Measurements from ENCODE around the gene EXD3. TPM values are rescaled to one million over a fixed set of nuclear protein-coding genes. Genes with fewer than 3 reads are reported as not detected.
A peak's percentile ranks its signal among the peaks of the same experiment; 100 is the strongest.

EXD3 gene
- total RNA-seq, 1 donor from 2014 or later = 19.5 TPM

GRCh38 chr9:137441935-137442321 lies 19.0 kb upstream of the EXD3 start:
- TF ChIP-seq CTCF (conservative IDR thresholded peaks at IDR 0.05) = no peak
- peaks cover 6% of the 10 kb centered on the region for H3K27me3 Mint-ChIP-seq
- no peaks in the 10 kb centered on the region for H3K9me3 Mint-ChIP-seq
- no peak for DNase-seq (ENCODE audit: extremely low spot score, unreplicated experiment)
- peaks cover 9% of the 10 kb centered on the region for H3K4me1 Mint-ChIP-seq (ENCODE audit: unreplicated experiment)
- H3K27ac Mint-ChIP-seq = peak overlapping the region; percentile 52
- H3K36me3 Mint-ChIP-seq = no peaks in the 10 kb centered on the region
- peak overlapping the region; percentile 80 for H3K4me3 Mint-ChIP-seq

- TF ChIP-seq CTCF (conservative IDR thresholded peaks at IDR 0.05) = no peak
- peaks cover 6% of the 10 kb centered on the region for H3K27me3 Mint-ChIP-seq
- peak within 1 kb of the TSS; percentile 52 for H3K27ac Mint-ChIP-seq
- no peak for DNase-seq (ENCODE audit: extremely low spot score, unreplicated experiment)
- no peaks in the 10 kb centered on the region for H3K36me3 Mint-ChIP-seq
- H3K4me1 Mint-ChIP-seq (ENCODE audit: unreplicated experiment) = peaks cover 8% of the 10 kb centered on the region
- H3K4me3 Mint-ChIP-seq = peak within 1 kb of the TSS; percentile 80
- no peaks in the 10 kb centered on the region for H3K9me3 Mint-ChIP-seq
These were observed 18.4 kb upstream of the EXD3 start, which contains the start of gene ENTPD8 for GRCh38 chr9:137441289-137441934. Gene ENTPD8, minus strand, starts transcription at chr9:137441357. Its CDS starts 3,072 bp downstream, at chr9:137438285.

- peaks cover 4% of the 10 kb centered on the region for H3K4me1 Mint-ChIP-seq (ENCODE audit: unreplicated experiment)
- no peak for DNase-seq (ENCODE audit: extremely low spot score, unreplicated experiment)
- H3K27ac Mint-ChIP-seq = no peak overlapping the region
- no peaks in the 10 kb centered on the region for H3K9me3 Mint-ChIP-seq
- H3K36me3 Mint-ChIP-seq = no peaks in the 10 kb centered on the region
- peaks cover 6% of the 10 kb centered on the region for H3K27me3 Mint-ChIP-seq
- peak overlapping the region; percentile 57 for H3K4me3 Mint-ChIP-seq
- TF ChIP-seq CTCF (conservative IDR thresholded peaks at IDR 0.05) = no peak
These were observed 16.3 kb upstream of the EXD3 start for GRCh38 chr9:137439158-137439714.

- TF ChIP-seq CTCF (conservative IDR thresholded peaks at IDR 0.05) = no peak
- Mint-ChIP-seq H3K9me3 (no peaks in the 10 kb centered on the region), H3K36me3 (no peaks in the 10 kb centered on the region), H3K4me1 (ENCODE audit: unreplicated experiment) (peaks cover 4% of the 10 kb centered on the region), H3K27ac (no peak overlapping the region), H3K4me3 (no peak overlapping the region), H3K27me3 (peaks cover 6% of the 10 kb centered on the region)
- no peak for DNase-seq (ENCODE audit: extremely low spot score, unreplicated experiment)
These were observed 15.7 kb upstream of the EXD3 start for GRCh38 chr9:137438591-137439157.

DNA sequence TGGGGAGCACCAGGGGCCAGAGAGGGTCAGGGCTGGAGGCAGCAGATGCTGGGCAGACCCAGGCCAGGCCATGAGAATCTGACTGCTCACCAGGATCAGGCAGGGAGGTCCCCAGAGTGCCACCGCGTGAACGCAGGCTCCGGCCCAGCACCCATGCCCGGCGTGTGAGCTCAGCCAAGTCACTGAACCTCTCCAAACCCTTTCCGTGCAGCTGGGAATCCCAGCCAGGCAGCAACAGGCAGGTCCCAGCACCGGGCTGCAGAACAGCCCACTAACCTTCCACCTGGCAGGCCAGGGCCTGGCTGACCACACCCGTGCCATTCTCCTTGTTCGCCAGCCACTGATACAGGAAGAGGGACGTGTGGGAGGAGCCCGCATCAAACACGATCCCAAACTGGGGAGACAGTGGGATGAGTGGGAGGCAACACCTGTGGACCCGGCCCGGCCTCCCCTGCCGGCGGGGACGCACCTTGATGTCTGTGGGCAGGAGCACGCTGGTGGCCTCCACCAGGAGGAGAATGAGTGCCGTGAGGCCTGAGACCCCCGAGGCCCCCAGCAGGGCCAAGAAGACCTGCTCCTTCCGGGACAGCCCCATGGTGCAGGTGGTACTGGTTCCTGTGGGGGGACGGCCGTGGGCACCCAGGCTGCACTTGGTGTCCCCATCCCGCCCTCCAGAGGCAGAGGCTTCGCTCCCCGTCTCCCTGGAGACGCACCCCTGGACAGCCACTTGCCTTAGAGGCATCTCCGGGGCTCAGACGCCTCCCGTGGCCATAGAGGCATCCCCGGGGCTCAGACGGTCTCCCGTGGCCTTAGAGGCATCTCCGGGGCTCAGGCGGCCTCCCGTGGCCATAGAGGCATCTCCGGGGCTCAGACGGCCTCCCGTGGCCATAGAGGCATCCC lies 15.0 kb upstream of the EXD3 start:
- H3K27ac Mint-ChIP-seq = no peak overlapping the region
- no peak for DNase-seq (ENCODE audit: extremely low spot score, unreplicated experiment)
- H3K27me3 Mint-ChIP-seq = peaks cover 6% of the 10 kb centered on the region
- peaks cover 4% of the 10 kb centered on the region for H3K4me1 Mint-ChIP-seq (ENCODE audit: unreplicated experiment)
- no peak overlapping the region for H3K4me3 Mint-ChIP-seq
- H3K36me3 Mint-ChIP-seq = no peaks in the 10 kb centered on the region
- TF ChIP-seq CTCF (conservative IDR thresholded peaks at IDR 0.05) = no peak
- H3K9me3 Mint-ChIP-seq = no peaks in the 10 kb centered on the region
